NCI-H82 (cell line): ENCODE results near the gene SAMHD1.
"Not testable (repeated sequence)": the region's sequence is repeated elsewhere in the genome, so short reads cannot be mapped to it uniquely, and the experiment has no call there.

Experiments
- DNase-seq: peaks from one replicate; lab custom pipeline; 2025; lab: John Stamatoyannopoulos, UW

Gene SAMHD1

DNA sequence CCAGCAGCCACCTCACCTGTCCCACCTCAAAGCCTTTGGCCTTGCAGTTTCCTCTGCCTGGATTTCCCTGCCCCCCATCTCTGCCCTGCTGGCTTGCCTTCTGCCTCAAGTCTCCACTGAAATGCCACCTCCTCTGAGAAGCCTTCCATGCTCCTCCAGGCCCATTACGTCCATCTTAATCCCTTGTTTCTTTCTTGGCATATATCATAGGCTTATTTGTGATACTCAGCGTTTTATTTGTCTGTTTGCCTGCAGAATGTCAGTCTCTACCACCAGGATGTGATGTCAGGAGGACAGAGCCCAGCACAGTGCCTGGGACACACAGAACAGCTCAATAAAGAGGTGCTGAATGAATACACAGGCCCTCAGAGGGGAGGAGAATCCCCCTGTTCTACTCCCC lies 100.0 kb downstream of the SAMHD1 start:
- no peak for DNase-seq

- no peak for DNase-seq
Measured at GRCh38 chr20:36850759-36851158, 100.7 kb downstream of the SAMHD1 start.

DNA sequence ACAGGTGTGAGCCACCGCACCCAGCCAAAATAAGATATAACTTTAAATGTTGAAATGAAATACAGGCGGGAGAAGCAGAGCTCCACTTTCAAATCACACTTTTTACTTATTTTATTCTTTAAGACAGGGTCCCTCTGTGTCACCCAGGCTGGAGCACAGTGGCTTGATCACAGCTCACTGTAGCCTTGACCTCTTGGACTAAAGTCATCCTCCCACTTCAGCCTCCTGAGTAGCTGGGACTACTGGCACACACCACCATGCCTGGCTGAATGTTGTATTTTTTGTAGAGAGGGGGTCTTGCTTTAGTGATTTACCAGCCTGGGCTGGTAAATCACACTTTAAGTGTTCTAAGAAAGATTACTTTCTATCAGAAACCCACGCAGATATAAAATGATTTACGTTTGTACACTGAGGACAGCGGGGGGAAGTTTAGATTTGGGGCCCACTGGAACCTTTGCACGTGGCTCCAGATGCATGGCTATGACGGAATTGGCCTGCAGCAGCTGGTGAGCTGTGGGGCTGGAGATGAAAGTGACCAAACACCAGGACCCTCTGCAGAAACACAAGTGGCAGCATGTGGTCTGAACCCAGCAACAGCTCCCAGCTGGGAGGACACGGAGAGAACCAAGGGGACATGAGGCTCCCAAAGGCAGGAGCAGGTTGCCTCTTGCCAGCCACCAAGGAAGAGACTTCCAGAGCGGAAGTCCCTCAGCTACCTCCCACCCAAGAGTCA lies 102.0 kb downstream of the SAMHD1 start:
- no peak for DNase-seq

DNA sequence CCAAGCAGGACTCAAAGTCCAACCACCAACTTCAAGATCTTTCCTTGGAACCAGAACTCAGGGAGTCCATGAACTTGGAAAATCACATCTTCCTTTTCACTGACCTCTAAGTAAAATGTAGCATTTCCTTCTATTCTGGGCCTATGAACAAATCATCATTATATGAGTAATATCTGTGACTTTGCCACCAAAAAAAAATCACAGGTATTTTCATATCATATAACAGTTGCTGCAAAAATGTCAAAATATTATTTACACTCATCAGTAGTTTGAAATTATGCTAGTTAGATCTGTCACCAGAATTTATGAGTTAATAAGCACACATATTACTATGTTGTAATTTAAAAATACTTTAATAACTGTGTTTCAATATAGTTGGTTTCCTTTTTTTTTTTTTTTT lies 102.8 kb downstream of the SAMHD1 start:
- no peak for DNase-seq

- no peak for DNase-seq
Measured at GRCh38 chr20:36848078-36848660, 103.3 kb downstream of the SAMHD1 start.

- no peak for DNase-seq
Measured at GRCh38 chr20:36847710-36848040, 103.8 kb downstream of the SAMHD1 start.

GRCh38 chr20:36847009-36847709 lies 104.3 kb downstream of the SAMHD1 start:
- peak; percentile 99 for DNase-seq

- no peak for DNase-seq
Measured at GRCh38 chr20:36845288-36845971, 106.1 kb downstream of the SAMHD1 start.

DNA sequence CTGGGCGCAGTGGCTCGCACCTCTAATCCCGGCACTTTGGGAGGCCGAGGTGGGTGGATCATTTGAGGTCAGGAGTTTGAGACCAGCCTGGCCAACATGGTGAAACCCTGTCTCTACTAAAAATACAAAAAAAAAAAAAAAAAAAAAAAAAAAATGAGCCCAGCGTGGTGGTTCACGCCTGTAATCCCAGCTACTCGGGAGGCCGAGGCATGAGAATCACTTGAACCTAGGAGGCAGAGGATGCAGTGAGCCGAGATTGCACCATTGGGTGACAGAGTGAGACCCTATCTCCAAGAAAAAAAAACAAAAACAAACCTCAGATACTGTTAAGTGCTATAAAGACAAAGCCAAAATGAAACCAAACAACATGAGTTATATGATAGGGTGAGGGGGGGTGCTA lies 110.5 kb downstream of the SAMHD1 start:
- DNase-seq = not testable (repeated sequence)
